HFF-Myc (cell line): Measurements from ENCODE around the gene CDH4.

ENCODE experiments used
- DNase-seq: peaks from one replicate; pipeline ENCODE4 v3.0.0-alpha.2; 2011; ENCODE audit warnings: low read depth; ENCODE audit errors: extremely low read depth
- H3K4me3 ChIP-seq: replicated peaks from 2 replicates; pipeline ENCODE4 v1.5.1; 2011; ENCODE audit warnings: low read depth, mild to moderate bottlenecking, control low read depth, low read length
- CTCF ChIP-seq: IDR thresholded peaks from 2 replicates; pipeline ENCODE4 v1.5.1; 2012; ENCODE audit warnings: mild to moderate bottlenecking, low read depth, low read length, control low read depth; ENCODE audit errors: missing control alignments

CDH4 gene

GRCh38 chr20:61803915-61804751, 552.1 kb downstream of the CDH4 start:
- no peak for DNase-seq
- TF ChIP-seq CTCF = no peak
- H3K4me3 ChIP-seq = no peak overlapping the region

- no peak for TF ChIP-seq CTCF
- no peak for DNase-seq
These were observed 552.8 kb downstream of the CDH4 start for GRCh38 chr20:61804752-61805295.

GRCh38 chr20:61805365-61805764, 553.3 kb downstream of the CDH4 start:
- no peak for TF ChIP-seq CTCF
- no peak overlapping the region for H3K4me3 ChIP-seq
- no peak for DNase-seq

More at GRCh38 chr20:61804752-61805295, 552.8 kb downstream of the CDH4 start:
- H3K4me3 ChIP-seq = no peak overlapping the region

GRCh38 chr20:61805781-61806180, 553.7 kb downstream of the CDH4 start:
- H3K4me3 ChIP-seq = no peak overlapping the region
- TF ChIP-seq CTCF = no peak
- DNase-seq = no peak

GRCh38 chr20:61806314-61806713, 554.3 kb downstream of the CDH4 start:
- DNase-seq = no peak
- H3K4me3 ChIP-seq = no peak overlapping the region

GRCh38 chr20:61806995-61807394, 554.9 kb downstream of the CDH4 start:
- no peak for DNase-seq
- TF ChIP-seq CTCF = no peak
- H3K4me3 ChIP-seq = no peak overlapping the region

More at GRCh38 chr20:61806314-61806713, 554.3 kb downstream of the CDH4 start:
- no peak for TF ChIP-seq CTCF
